Measurements from ENCODE around the gene ACRBP.

- no peak for TF ChIP-seq CTCF (IDR thresholded peaks at IDR 0.05; ENCODE audit: insufficient read depth, low read depth, low read length)
- TF ChIP-seq EZH2 (IDR thresholded peaks at IDR 0.05; ENCODE audit: insufficient read depth, low read length): no peak
These were observed 31.4 kb downstream of the ACRBP start for GRCh38 chr12:6615802-6616201.
